ENCODE measurements around the gene SIGLEC9.

Gene SIGLEC9

DNA sequence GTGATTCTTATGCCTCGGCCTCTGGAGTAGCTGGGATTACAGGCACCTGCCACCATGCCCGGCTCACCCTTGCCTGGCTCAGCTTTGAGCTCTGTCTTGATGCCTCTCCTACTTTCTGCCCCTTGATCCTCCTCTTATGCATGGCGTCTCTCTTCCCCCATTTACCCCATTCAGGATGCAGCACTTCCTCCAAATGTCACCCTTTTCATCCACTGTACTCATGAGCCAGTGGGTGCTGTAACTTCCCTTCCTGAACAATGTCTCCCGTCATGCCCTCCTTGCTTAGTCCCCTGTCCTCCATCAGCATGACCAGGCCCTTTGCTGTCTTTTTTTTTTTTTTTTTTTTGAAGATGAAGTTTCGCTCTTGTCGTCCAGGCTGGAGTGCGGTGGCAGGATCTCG, 3.4 kb upstream of the SIGLEC9 start:
- DNase-seq = no peak
- Histone ChIP-seq H2AFZ (ENCODE audit: low read length) (no peak overlapping the region), H3K9me2 (replicated peaks; ENCODE audit: insufficient read depth, low read length) (no peaks in the 10 kb centered on the region), H3F3A (ENCODE audit: insufficient read depth, low read length) (no peaks in the 10 kb centered on the region), H3K36me3 (replicated peaks; ENCODE audit: insufficient read depth, low read length) (no peaks in the 10 kb centered on the region), H3K9me3 (replicated peaks; ENCODE audit: insufficient read depth, low read length) (no peaks in the 10 kb centered on the region), H3K4me3 (ENCODE audit: low read length) (no peak overlapping the region), H3K27me3 (replicated peaks; ENCODE audit: insufficient read depth, low read length) (peaks cover 48% of the 10 kb centered on the region), H3K4me1 (ENCODE audit: low read length) (no peaks in the 10 kb centered on the region), H3K27ac (ENCODE audit: low read length) (no peak overlapping the region), H4K20me1 (ENCODE audit: insufficient read depth, low read length) (no peaks in the 10 kb centered on the region), H3K79me2 (ENCODE audit: low read length) (no peaks in the 10 kb centered on the region), H3K9ac (ENCODE audit: low read length) (no peak overlapping the region), H3K4me2 (ENCODE audit: low read depth, low read length) (no peak overlapping the region)
- TF ChIP-seq, protein P1, sequence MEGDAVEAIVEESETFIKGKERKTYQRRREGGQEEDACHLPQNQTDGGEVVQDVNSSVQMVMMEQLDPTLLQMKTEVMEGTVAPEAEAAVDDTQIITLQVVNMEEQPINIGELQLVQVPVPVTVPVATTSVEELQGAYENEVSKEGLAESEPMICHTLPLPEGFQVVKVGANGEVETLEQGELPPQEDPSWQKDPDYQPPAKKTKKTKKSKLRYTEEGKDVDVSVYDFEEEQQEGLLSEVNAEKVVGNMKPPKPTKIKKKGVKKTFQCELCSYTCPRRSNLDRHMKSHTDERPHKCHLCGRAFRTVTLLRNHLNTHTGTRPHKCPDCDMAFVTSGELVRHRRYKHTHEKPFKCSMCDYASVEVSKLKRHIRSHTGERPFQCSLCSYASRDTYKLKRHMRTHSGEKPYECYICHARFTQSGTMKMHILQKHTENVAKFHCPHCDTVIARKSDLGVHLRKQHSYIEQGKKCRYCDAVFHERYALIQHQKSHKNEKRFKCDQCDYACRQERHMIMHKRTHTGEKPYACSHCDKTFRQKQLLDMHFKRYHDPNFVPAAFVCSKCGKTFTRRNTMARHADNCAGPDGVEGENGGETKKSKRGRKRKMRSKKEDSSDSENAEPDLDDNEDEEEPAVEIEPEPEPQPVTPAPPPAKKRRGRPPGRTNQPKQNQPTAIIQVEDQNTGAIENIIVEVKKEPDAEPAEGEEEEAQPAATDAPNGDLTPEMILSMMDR (IDR thresholded peaks at IDR 0.05; ENCODE audit: low read length) = no peak
- TF ChIP-seq EZH2phosphoT487 (IDR thresholded peaks at IDR 0.05; ENCODE audit: low read length) (no peak), EZH2 (optimal IDR thresholded peaks at IDR 0.05; ENCODE audit: low read depth, low read length) (no peak)

DNA sequence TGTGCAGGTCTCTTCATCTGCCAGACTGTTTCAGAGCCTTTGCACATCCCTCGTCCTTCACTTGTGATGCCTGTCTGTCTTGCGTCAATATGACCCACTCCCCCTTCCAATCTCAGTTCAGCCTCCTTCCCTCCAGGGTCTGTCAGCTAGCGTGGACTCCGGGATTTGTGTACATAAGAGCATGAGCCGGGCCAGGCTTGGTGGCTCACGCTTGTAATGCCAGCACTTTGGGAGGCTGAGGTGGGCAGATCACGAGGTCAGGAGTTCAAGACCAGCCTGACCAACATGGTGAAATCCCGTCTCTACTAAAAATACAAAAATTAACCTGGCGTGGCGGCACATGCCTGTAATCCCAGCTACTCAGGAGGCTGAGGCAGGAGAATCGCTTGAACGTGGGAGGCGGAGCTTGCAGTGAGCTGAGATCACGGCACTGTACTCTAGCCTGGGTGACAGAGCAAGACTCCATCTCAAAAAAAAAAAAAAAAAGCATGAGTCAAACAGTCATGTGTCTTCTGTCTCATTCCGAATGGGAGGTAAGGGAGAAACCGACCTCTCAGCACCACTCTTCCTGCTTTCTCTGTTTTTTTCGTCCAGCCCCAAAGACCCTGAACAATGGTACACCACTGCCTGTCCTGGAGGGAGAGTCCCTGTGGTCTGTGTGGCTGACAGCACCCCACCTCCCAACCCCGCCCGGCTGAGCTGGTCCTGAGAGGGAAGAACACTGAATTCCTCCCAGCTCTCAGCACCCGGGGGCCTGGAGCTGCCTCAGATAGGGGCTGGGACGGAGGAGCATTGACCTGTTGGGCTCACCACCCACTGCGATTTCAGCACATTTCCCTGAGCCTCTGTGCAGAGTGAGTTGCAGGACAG, 2.4 kb upstream of the SIGLEC9 start:
- Histone ChIP-seq H3K79me2 (ENCODE audit: low read length) (no peaks in the 10 kb centered on the region), H3K9me2 (replicated peaks; ENCODE audit: insufficient read depth, low read length) (no peaks in the 10 kb centered on the region), H3K4me2 (ENCODE audit: low read depth, low read length) (no peak overlapping the region), H3K36me3 (replicated peaks; ENCODE audit: insufficient read depth, low read length) (no peaks in the 10 kb centered on the region), H3K9ac (ENCODE audit: low read length) (no peak overlapping the region), H3K4me1 (ENCODE audit: low read length) (no peaks in the 10 kb centered on the region), H3K27me3 (replicated peaks; ENCODE audit: insufficient read depth, low read length) (peaks cover 48% of the 10 kb centered on the region), H3K4me3 (ENCODE audit: low read length) (no peak overlapping the region), H2AFZ (ENCODE audit: low read length) (no peak overlapping the region), H3K27ac (ENCODE audit: low read length) (no peak overlapping the region), H4K20me1 (ENCODE audit: insufficient read depth, low read length) (no peaks in the 10 kb centered on the region), H3K9me3 (replicated peaks; ENCODE audit: insufficient read depth, low read length) (no peaks in the 10 kb centered on the region), H3F3A (ENCODE audit: insufficient read depth, low read length) (no peaks in the 10 kb centered on the region)
- DNase-seq = no peak
- no peak for TF ChIP-seq EZH2phosphoT487 (IDR thresholded peaks at IDR 0.05; ENCODE audit: low read length)
- no peak for TF ChIP-seq EZH2 (optimal IDR thresholded peaks at IDR 0.05; ENCODE audit: low read depth, low read length)
- TF ChIP-seq, protein P1 (IDR thresholded peaks at IDR 0.05; ENCODE audit: low read length) = no peak

DNA sequence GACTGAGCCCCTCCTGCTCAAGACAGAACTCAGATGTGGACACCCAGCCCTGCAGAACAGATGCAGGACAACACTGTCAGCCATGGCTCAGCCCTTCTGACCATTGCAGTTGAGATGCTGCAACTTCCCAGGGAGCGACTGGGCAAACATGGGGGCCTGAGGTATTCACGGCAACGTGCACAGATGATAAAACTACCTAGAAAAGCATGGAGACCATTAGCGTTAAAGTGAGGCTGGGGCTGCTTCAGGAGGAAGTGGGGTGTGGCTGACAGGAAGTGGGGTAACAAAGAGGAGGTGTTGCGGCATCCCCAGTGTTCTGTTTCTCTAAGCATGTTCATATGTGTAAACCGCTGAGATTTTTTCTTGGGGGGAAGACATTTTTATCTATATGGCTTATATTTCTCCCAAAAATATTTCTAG, 1.3 kb upstream of the SIGLEC9 start:
- no peak overlapping the region for H2AFZ ChIP-seq (ENCODE audit: low read length)
- no peak overlapping the region for H3K4me3 ChIP-seq (ENCODE audit: low read length)
- no peaks in the 10 kb centered on the region for H3K9me3 ChIP-seq (replicated peaks; ENCODE audit: insufficient read depth, low read length)
- no peaks in the 10 kb centered on the region for H3K4me1 ChIP-seq (ENCODE audit: low read length)
- TF ChIP-seq EZH2 (optimal IDR thresholded peaks at IDR 0.05; ENCODE audit: low read depth, low read length) (no peak), EZH2phosphoT487 (IDR thresholded peaks at IDR 0.05; ENCODE audit: low read length) (no peak)
- TF ChIP-seq, protein P1 (IDR thresholded peaks at IDR 0.05; ENCODE audit: low read length) = no peak
- no peak overlapping the region for H3K27ac ChIP-seq (ENCODE audit: low read length)
- H3K79me2 ChIP-seq (ENCODE audit: low read length) = no peaks in the 10 kb centered on the region
- peaks cover 40% of the 10 kb centered on the region for H3K27me3 ChIP-seq (replicated peaks; ENCODE audit: insufficient read depth, low read length)
- H3K4me2 ChIP-seq (ENCODE audit: low read depth, low read length) = no peak overlapping the region
- no peak for DNase-seq
- no peaks in the 10 kb centered on the region for H3K9me2 ChIP-seq (replicated peaks; ENCODE audit: insufficient read depth, low read length)
- no peak overlapping the region for H3K9ac ChIP-seq (ENCODE audit: low read length)
- no peaks in the 10 kb centered on the region for H3K36me3 ChIP-seq (replicated peaks; ENCODE audit: insufficient read depth, low read length)
- no peaks in the 10 kb centered on the region for H4K20me1 ChIP-seq (ENCODE audit: insufficient read depth, low read length)
- no peaks in the 10 kb centered on the region for H3F3A ChIP-seq (ENCODE audit: insufficient read depth, low read length)

Measured in MM.1S (cell line).